HEK293 (cell line): ENCODE measurements around the gene ZDHHC3.

ENCODE experiments used
- CTCF ChIA-PET: fragments of 350-600 bp; formaldehyde crosslinking; extraction: SDS; loops from one replicate; lab custom pipeline; 2021; ENCODE audit warnings: antibody characterized with exemption; lab: Yijun Ruan, JAX
- POLR2A ChIA-PET: fragments of 300-600 bp; formaldehyde crosslinking; extraction: SDS; loops from one replicate; lab custom pipeline; 2020; ENCODE audit warnings: antibody characterized with exemption, inconsistent platforms; lab: Yijun Ruan, JAX
- H3K27ac ChIP-seq: fragments of 200-500 bp; sonication (Bioruptor generic); 2 replicates; pipeline ENCODE4 v1.5.1; 2014; ENCODE audit warnings: low read depth, low read length, control low read depth, inconsistent platforms; ENCODE audit errors: extremely low read depth
- H3K36me3 ChIP-seq, 2 experiments: fragments of 200-500 bp in 1 of 2; sonication (Bioruptor generic) in 1 of 2; 1 replicate in 1 of 2; 2 replicates in 1 of 2; pipeline ENCODE4 v1.5.1; 2014 to 2017; ENCODE audit warnings: inconsistent platforms in 2 of 2, low read length in 2 of 2; ENCODE audit not compliant: control insufficient read depth in 2 of 2, insufficient read depth in 1 of 2
- H3K4me1 ChIP-seq: fragments of 200-500 bp; sonication (Bioruptor generic); 2 replicates; pipeline ENCODE4 v1.5.1; 2014; ENCODE audit warnings: mild to moderate bottlenecking, low read length, inconsistent platforms; ENCODE audit not compliant: control insufficient read depth, insufficient read depth
- H3K4me3 ChIP-seq: 2 replicates; pipeline ENCODE4 v1.5.1; 2011; ENCODE audit warnings: low read depth, mild to moderate bottlenecking, control low read depth, low read length, moderate library complexity
- H3K9me3 ChIP-seq: fragments of 200-500 bp; sonication (Bioruptor generic); 2 replicates; pipeline ENCODE4 v1.5.1; 2014; ENCODE audit warnings: low read depth, low read length, inconsistent platforms; ENCODE audit not compliant: control insufficient read depth, insufficient read depth
- KLF10 ChIP-seq: fragments of 450-650 bp; IDR thresholded peaks from 2 replicates; pipeline ENCODE4 v1.5.1; 2018; ENCODE audit warnings: missing biosample characterization, mild to moderate bottlenecking, missing genetic modification characterization
- KLF16 ChIP-seq: fragments of 450-650 bp; formaldehyde crosslinking; IDR thresholded peaks from 2 replicates; pipeline ENCODE4 v1.5.1; 2017; ENCODE audit warnings: missing biosample characterization, missing genetic modification characterization
- MZF1 ChIP-seq: fragments of 450-650 bp; formaldehyde crosslinking; IDR thresholded peaks from 2 replicates; pipeline ENCODE4 v1.5.1; 2017; ENCODE audit warnings: missing biosample characterization, missing genetic modification characterization, borderline replicate concordance
- SCRT1 ChIP-seq: fragments of 450-650 bp; formaldehyde crosslinking; IDR thresholded peaks from 2 replicates; pipeline ENCODE4 v1.5.1; 2016; ENCODE audit warnings: missing biosample characterization, missing genetic modification characterization, borderline replicate concordance
- SCRT2 ChIP-seq: fragments of 450-650 bp; formaldehyde crosslinking; IDR thresholded peaks from 2 replicates; pipeline ENCODE4 v1.5.1; 2016; ENCODE audit warnings: missing biosample characterization, missing genetic modification characterization
- SP3 ChIP-seq: fragments of 450-650 bp; formaldehyde crosslinking; IDR thresholded peaks from 2 replicates; pipeline ENCODE4 v1.5.1; 2016; ENCODE audit warnings: missing biosample characterization, missing genetic modification characterization
- ZBTB20 ChIP-seq: fragments of 450-650 bp; formaldehyde crosslinking; IDR thresholded peaks from 2 replicates; pipeline ENCODE4 v1.5.1; 2016; ENCODE audit warnings: missing biosample characterization, missing genetic modification characterization
- ZBTB21 ChIP-seq: fragments of 450-650 bp; formaldehyde crosslinking; IDR thresholded peaks from 2 replicates; pipeline ENCODE4 v1.5.1; 2017; ENCODE audit warnings: missing biosample characterization, missing genetic modification characterization
- ZBTB7A ChIP-seq: fragments of 450-650 bp; formaldehyde crosslinking; IDR thresholded peaks from 2 replicates; pipeline ENCODE4 v1.5.1; 2016; ENCODE audit warnings: low read depth, missing biosample characterization, missing genetic modification characterization
- ZNF10 ChIP-seq: fragments of 450-650 bp; formaldehyde crosslinking; IDR thresholded peaks from 2 replicates; pipeline ENCODE4 v1.5.1; 2017; ENCODE audit warnings: missing biosample characterization, missing genetic modification characterization
- ZNF121 ChIP-seq: fragments of 450-650 bp; formaldehyde crosslinking; IDR thresholded peaks from 2 replicates; pipeline ENCODE4 v1.5.1; 2016; ENCODE audit warnings: missing biosample characterization, missing genetic modification characterization
- ZNF16 ChIP-seq: fragments of 450-650 bp; formaldehyde crosslinking; IDR thresholded peaks from 2 replicates; pipeline ENCODE4 v1.5.1; 2016; ENCODE audit warnings: low read depth, missing biosample characterization, missing genetic modification characterization
- ZNF174 ChIP-seq: fragments of 450-650 bp; formaldehyde crosslinking; IDR thresholded peaks from 2 replicates; pipeline ENCODE4 v1.5.0; 2017; ENCODE audit warnings: missing biosample characterization, mild to moderate bottlenecking, missing genetic modification characterization
- ZNF23 ChIP-seq: fragments of 450-650 bp; formaldehyde crosslinking; IDR thresholded peaks from 2 replicates; pipeline ENCODE4 v1.5.1; 2016; ENCODE audit warnings: missing biosample characterization, missing genetic modification characterization, borderline replicate concordance
- ZNF324 ChIP-seq: fragments of 450-650 bp; formaldehyde crosslinking; IDR thresholded peaks from 2 replicates; pipeline ENCODE4 v1.5.1; 2016; ENCODE audit warnings: missing biosample characterization, missing genetic modification characterization
- ZNF518A ChIP-seq: fragments of 450-650 bp; formaldehyde crosslinking; conservative IDR thresholded peaks from 2 replicates; pipeline ENCODE4 v1.5.1; 2016; ENCODE audit warnings: low read depth, missing biosample characterization, missing genetic modification characterization
- ZNF580 ChIP-seq: fragments of 450-650 bp; formaldehyde crosslinking; IDR thresholded peaks from 2 replicates; pipeline ENCODE4 v1.5.1; 2016; ENCODE audit warnings: missing biosample characterization, missing genetic modification characterization
- ZNF626 ChIP-seq: fragments of 450-650 bp; sonication (Bioruptor Pico); formaldehyde crosslinking; IDR thresholded peaks from 2 replicates; pipeline ENCODE4 v1.5.1; 2018; ENCODE audit warnings: missing biosample characterization, missing genetic modification characterization, inconsistent platforms
- TF ChIP-seq, protein P1 (sequence below): fragments of 450-650 bp; formaldehyde crosslinking; IDR thresholded peaks from 2 replicates; pipeline ENCODE4; 2016; ENCODE audit warnings: missing biosample characterization, missing genetic modification characterization
- TF ChIP-seq, protein P2 (sequence below): fragments of 450-650 bp; formaldehyde crosslinking; IDR thresholded peaks from 2 replicates; pipeline ENCODE4 v1.5.1; 2017; ENCODE audit warnings: missing biosample characterization, mild to moderate bottlenecking, missing genetic modification characterization, moderate library complexity
- TF ChIP-seq, protein P3 (sequence below): fragments of 450-650 bp; formaldehyde crosslinking; IDR thresholded peaks from 2 replicates; pipeline ENCODE4 v1.5.1; 2016; ENCODE audit warnings: missing biosample characterization, missing genetic modification characterization
- TF ChIP-seq, protein P4 (sequence below): fragments of 450-650 bp; formaldehyde crosslinking; IDR thresholded peaks from 2 replicates; pipeline ENCODE4 v1.5.1; 2016; ENCODE audit warnings: missing biosample characterization, missing genetic modification characterization

Gene ZDHHC3

DNA sequence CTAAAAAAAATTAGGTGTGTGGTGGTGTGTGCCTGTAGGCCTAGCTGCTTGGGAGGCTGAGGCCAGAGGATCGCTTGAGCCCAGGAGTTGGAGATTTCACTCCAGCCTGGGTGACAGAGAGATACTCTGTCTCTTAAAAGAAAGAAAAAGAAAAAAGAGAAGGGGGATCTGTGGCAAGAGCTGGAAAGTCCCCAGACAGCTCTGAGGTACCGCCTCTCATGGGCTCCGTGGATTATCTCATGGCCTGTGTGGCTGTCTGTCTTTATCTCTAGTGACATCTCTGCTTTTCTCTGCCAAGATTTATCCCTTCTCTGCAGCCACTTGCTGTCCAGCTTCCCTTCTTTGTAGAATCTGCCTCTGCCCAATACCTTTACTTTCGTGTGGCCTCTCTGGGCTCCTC, 5.8 kb upstream of the ZDHHC3 start:
- TF ChIP-seq KLF10, result no peak
- TF ChIP-seq ZNF10 (tag by site-specific recombination), result no peak
- TF ChIP-seq ZBTB7A (tag by site-specific recombination), result no peak
- TF ChIP-seq, protein P1, sequence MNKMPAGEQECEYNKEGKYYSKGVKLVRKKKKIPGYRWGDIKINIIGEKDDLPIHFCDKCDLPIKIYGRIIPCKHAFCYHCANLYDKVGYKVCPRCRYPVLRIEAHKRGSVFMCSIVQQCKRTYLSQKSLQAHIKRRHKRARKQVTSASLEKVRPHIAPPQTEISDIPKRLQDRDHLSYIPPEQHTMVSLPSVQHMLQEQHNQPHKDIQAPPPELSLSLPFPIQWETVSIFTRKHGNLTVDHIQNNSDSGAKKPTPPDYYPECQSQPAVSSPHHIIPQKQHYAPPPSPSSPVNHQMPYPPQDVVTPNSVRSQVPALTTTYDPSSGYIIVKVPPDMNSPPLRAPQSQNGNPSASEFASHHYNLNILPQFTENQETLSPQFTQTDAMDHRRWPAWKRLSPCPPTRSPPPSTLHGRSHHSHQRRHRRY (tag by site-specific recombination), result no peak
- TF ChIP-seq MZF1 (tag by site-specific recombination), result no peak
- no peak for TF ChIP-seq ZBTB20
- TF ChIP-seq SCRT1 (tag by site-specific recombination), result no peak
- no peak for TF ChIP-seq ZNF324
- TF ChIP-seq, protein P2, sequence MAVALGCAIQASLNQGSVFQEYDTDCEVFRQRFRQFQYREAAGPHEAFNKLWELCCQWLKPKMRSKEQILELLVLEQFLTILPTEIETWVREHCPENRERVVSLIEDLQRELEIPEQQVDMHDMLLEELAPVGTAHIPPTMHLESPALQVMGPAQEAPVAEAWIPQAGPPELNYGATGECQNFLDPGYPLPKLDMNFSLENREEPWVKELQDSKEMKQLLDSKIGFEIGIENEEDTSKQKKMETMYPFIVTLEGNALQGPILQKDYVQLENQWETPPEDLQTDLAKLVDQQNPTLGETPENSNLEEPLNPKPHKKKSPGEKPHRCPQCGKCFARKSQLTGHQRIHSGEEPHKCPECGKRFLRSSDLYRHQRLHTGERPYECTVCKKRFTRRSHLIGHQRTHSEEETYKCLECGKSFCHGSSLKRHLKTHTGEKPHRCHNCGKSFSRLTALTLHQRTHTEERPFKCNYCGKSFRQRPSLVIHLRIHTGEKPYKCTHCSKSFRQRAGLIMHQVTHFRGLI (tag by site-specific recombination), result no peak
- no peak for TF ChIP-seq ZBTB21
- TF ChIP-seq, protein P3, sequence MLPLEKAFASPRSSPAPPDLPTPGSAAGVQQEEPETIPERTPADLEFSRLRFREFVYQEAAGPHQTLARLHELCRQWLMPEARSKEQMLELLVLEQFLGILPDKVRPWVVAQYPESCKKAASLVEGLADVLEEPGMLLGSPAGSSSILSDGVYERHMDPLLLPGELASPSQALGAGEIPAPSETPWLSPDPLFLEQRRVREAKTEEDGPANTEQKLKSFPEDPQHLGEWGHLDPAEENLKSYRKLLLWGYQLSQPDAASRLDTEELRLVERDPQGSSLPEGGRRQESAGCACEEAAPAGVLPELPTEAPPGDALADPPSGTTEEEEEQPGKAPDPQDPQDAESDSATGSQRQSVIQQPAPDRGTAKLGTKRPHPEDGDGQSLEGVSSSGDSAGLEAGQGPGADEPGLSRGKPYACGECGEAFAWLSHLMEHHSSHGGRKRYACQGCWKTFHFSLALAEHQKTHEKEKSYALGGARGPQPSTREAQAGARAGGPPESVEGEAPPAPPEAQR (tag by site-specific recombination), result no peak
- TF ChIP-seq ZNF16 (tag by site-specific recombination), result no peak
- POLR2A ChIA-PET, result no interaction called here
- H3K4me1 ChIP-seq, result no peaks in the 10 kb centered on the region
- H3K4me3 ChIP-seq, result no peak overlapping the region
- H3K36me3 ChIP-seq, result peaks cover 0 to 11% of the 10 kb centered on the region in 2 experiments; a peak in 1 of 3 replicates
- CTCF ChIA-PET, result interaction anchor here (1.3 kb wide), 1 partner anchor 14 kb away, joined by 3 read pairs; no protein-coding TSS in a partner anchor
- H3K9me3 ChIP-seq, result no peaks in the 10 kb centered on the region
- H3K27ac ChIP-seq, result no peak overlapping the region

GRCh38 chr3:44981220-44981619, 5.2 kb upstream of the ZDHHC3 start:
- POLR2A ChIA-PET, result no interaction called here
- no peaks in the 10 kb centered on the region for H3K9me3 ChIP-seq
- H3K36me3 ChIP-seq, result peaks cover 0 to 11% of the 10 kb centered on the region in 2 experiments; a peak in 1 of 3 replicates
- no peak overlapping the region for H3K4me3 ChIP-seq
- H3K4me1 ChIP-seq, result no peaks in the 10 kb centered on the region
- no peak overlapping the region for H3K27ac ChIP-seq
- TF ChIP-seq ZNF174 (tag by site-specific recombination) (no peak), ZNF580 (tag by site-specific recombination) (no peak)
- TF ChIP-seq, protein P4, sequence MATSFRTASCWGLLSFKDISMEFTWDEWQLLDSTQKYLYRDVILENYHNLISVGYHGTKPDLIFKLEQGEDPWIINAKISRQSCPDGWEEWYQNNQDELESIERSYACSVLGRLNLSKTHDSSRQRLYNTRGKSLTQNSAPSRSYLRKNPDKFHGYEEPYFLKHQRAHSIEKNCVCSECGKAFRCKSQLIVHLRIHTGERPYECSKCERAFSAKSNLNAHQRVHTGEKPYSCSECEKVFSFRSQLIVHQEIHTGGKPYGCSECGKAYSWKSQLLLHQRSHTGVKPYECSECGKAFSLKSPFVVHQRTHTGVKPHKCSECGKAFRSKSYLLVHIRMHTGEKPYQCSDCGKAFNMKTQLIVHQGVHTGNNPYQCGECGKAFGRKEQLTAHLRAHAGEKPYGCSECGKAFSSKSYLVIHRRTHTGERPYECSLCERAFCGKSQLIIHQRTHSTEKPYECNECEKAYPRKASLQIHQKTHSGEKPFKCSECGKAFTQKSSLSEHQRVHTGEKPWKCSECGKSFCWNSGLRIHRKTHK (tag by site-specific recombination), result no peak
- CTCF ChIA-PET, result no interaction called here

GRCh38 chr3:44974416-44974815, 1.6 kb downstream of the ZDHHC3 start:
- ChIA-PET POLR2A (no interaction called here), CTCF (interaction anchor here (0.6 kb wide), 1 partner anchor 63 kb away, joined by 3 read pairs; no protein-coding TSS in a partner anchor)
- H3K4me1 ChIP-seq, result no peaks in the 10 kb centered on the region
- H3K36me3 ChIP-seq, result peaks cover 0 to 3% of the 10 kb centered on the region in 2 experiments; a peak in 1 of 3 replicates
- peak overlapping the region; percentile 96 for H3K4me3 ChIP-seq
- H3K9me3 ChIP-seq, result no peaks in the 10 kb centered on the region
- H3K27ac ChIP-seq, result no peak overlapping the region
- no peak for TF ChIP-seq KLF16 (tag by site-specific recombination)
- no peak for TF ChIP-seq ZNF23
- TF ChIP-seq ZNF518A, result no peak
- no peak for TF ChIP-seq ZNF626 (tag by site-specific recombination)
- TF ChIP-seq ZNF121 (tag by site-specific recombination), result no peak
- TF ChIP-seq SP3 (tag by site-specific recombination), result no peak
- TF ChIP-seq SCRT2 (tag by site-specific recombination), result peak; percentile 92
